GM21717 (cell line): Measurements from ENCODE around the gene STIM2.
A peak's percentile ranks its signal among the peaks of the same experiment; 100 is the strongest.

ENCODE experiments used
- ATAC-seq: cut with Tn5 transposase; IDR thresholded peaks from one replicate; pipeline ENCODE4 v1.9.1; 2021; ENCODE audit warnings: mild to moderate bottlenecking, moderate library complexity; ENCODE audit not compliant: unreplicated experiment

Gene STIM2

GRCh38 chr4:26996745-26997144, 136.1 kb downstream of the STIM2 start:
- no peak for ATAC-seq

GRCh38 chr4:26999689-27000088, 139.0 kb downstream of the STIM2 start:
- ATAC-seq: no peak

GRCh38 chr4:27000122-27000521, 139.5 kb downstream of the STIM2 start:
- ATAC-seq: no peak

GRCh38 chr4:27000820-27001219, 140.2 kb downstream of the STIM2 start:
- ATAC-seq: peak; percentile 76

- no peak for ATAC-seq
Observed at GRCh38 chr4:27001398-27002164, 140.9 kb downstream of the STIM2 start.

GRCh38 chr4:27003642-27004113, 143.0 kb downstream of the STIM2 start:
- ATAC-seq: no peak

GRCh38 chr4:27005501-27005900, 144.9 kb downstream of the STIM2 start:
- ATAC-seq: no peak

- ATAC-seq: no peak
Observed at GRCh38 chr4:27005905-27006590, 145.4 kb downstream of the STIM2 start.

- ATAC-seq: no peak
Observed at GRCh38 chr4:27006646-27007045, 146.0 kb downstream of the STIM2 start.

GRCh38 chr4:27007507-27007906, 146.9 kb downstream of the STIM2 start:
- ATAC-seq: no peak

GRCh38 chr4:27008679-27009078, 148.0 kb downstream of the STIM2 start:
- ATAC-seq: no peak

- no peak for ATAC-seq
Observed at GRCh38 chr4:27009539-27009938, 148.9 kb downstream of the STIM2 start.

- peak; percentile 83 for ATAC-seq
Observed at GRCh38 chr4:27010334-27010940, 149.8 kb downstream of the STIM2 start.

GRCh38 chr4:27011401-27011800, 150.8 kb downstream of the STIM2 start:
- ATAC-seq: no peak

GRCh38 chr4:27013012-27013411, 152.4 kb downstream of the STIM2 start:
- no peak for ATAC-seq

- no peak for ATAC-seq
Observed at GRCh38 chr4:27016551-27016950, 155.9 kb downstream of the STIM2 start.

- no peak for ATAC-seq
Observed at GRCh38 chr4:27017623-27018022, 157.0 kb downstream of the STIM2 start.

GRCh38 chr4:27018076-27018475, 157.4 kb downstream of the STIM2 start:
- ATAC-seq: no peak

- ATAC-seq: no peak
Observed at GRCh38 chr4:27018910-27019309, 158.3 kb downstream of the STIM2 start.

- no peak for ATAC-seq
Observed at GRCh38 chr4:27019766-27020165, 159.1 kb downstream of the STIM2 start.

GRCh38 chr4:27020203-27020602, 159.6 kb downstream of the STIM2 start:
- ATAC-seq: no peak

- no peak for ATAC-seq
Observed at GRCh38 chr4:27020603-27021002, 160.0 kb downstream of the STIM2 start.
